Thymus (tissue), 11 donors: ENCODE measurements around the gene PKIG. TPM values are rescaled to one million over a fixed set of nuclear protein-coding genes. Genes with fewer than 3 reads are reported as not detected.
"Not testable (repeated sequence)": the region's sequence is repeated elsewhere in the genome, so short reads cannot be mapped to it uniquely, and the experiment has no call there.

Experiments
- DNase-seq, 9 donors: peaks; one replicate each; pipeline ENCODE4 v3.0.0-alpha.2; 2013; ENCODE audit warnings: low spot score in 9 of 9, low read depth in 6 of 9, missing footprints in 1 of 9
- H3K27ac ChIP-seq, 2 donors: one replicate each; pipeline ENCODE4 v1.5.1; 2013; ENCODE audit warnings: control low read depth in 1 of 2, low read depth in 1 of 2, low read length in 1 of 2, mild to moderate bottlenecking in 1 of 2, moderate library complexity in 1 of 2
- H3K27me3 ChIP-seq, 2 donors: one replicate each; pipeline ENCODE4 v1.5.1; 2013; ENCODE audit warnings: low read length in 1 of 2; ENCODE audit not compliant: control insufficient read depth in 2 of 2, insufficient read depth in 1 of 2
- H3K36me3 ChIP-seq, 2 donors: one replicate each; pipeline ENCODE4 v1.5.1; 2013; ENCODE audit warnings: low read length in 1 of 2, mild to moderate bottlenecking in 1 of 2, moderate library complexity in 1 of 2; ENCODE audit not compliant: control insufficient read depth in 2 of 2, insufficient read depth in 2 of 2
- H3K4me1 ChIP-seq, 2 donors: one replicate each; pipeline ENCODE4 v1.5.1; 2013; ENCODE audit warnings: low read length in 2 of 2; ENCODE audit not compliant: control insufficient read depth in 2 of 2, insufficient read depth in 2 of 2
- H3K4me3 ChIP-seq, 2 donors: one replicate each; pipeline ENCODE4 v1.5.1; 2013; ENCODE audit warnings: low read length in 2 of 2, control low read depth in 1 of 2, mild to moderate bottlenecking in 1 of 2
- H3K9me3 ChIP-seq, 2 donors: one replicate each; pipeline ENCODE4 v1.5.1; 2013; ENCODE audit warnings: low read length in 1 of 2, mild to moderate bottlenecking in 1 of 2; ENCODE audit not compliant: control insufficient read depth in 2 of 2, insufficient read depth in 1 of 2
- WGBS: extraction: QIAGEN DNeasy Blood & Tissue Kit; methylation state at CpG from one replicate; pipeline ENCODE4 v1.1.7; 2013; 5-methylcytosine and 5-hydroxymethylcytosine counted together
- polyA plus RNA-seq: library from polyadenylated mRNA; stranded (reverse); fragments of 200-250 nt; gene quantifications from one replicate; pipeline ENCODE4 v1.2.3, GENCODE V29; 2013
- total RNA-seq: library from RNA; stranded (reverse); fragments of 120-200 nt; gene quantifications from one replicate; pipeline ENCODE4 v1.2.4, GENCODE V29; 2013
- donor health status: healthy.

Gene PKIG
- total and polyA plus RNA-seq, 2 donors: 27.7 to 41.7 TPM

DNA sequence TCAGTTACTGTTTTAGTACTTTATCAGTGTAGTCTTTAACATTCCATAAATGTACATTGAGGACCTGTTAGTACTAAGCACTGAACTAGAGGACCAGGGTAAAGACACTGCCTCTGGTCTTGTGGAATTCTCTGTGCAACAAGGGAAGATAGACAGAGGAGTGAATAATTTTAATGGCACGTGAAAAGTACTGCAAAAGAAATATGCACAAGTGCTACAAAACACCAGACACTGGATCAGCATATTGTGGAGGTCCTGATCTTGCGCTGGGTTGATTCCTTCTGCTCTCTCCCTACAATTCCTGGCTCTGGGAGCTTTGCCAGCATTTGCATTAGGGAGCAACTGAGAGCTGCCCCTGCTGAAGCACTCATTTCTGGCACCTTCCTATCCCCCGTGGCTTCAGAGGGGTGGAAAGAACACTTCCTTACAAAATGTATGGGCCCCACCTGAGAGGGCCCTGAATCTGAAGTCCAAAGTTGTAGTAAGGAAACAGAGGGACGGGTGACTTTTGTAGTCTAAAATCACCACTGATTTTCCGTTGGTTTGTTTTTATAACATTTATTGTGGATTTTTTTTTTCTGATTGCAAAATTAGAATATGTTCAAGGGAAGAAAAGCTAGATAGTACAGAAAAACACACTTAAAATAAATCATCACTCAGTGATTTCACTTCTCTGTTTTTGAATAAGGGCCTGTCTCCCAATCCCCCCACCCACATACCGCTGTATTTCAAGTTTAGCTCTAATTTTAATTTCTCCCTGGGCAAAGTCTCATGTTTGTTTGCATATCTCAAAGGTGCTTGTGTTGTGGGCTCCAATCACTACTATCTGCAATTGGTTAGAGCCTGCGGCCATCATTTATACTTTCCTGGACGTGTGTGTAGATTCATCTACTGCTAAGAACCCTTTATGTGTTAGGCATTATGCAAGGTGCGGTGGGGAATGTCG lies 4.9 kb downstream of the PKIG start:
- Histone ChIP-seq H3K4me3 (no peak overlapping the region), H3K27ac (peak overlapping the region in 1 of 2 donors; percentile 20), H3K36me3 (peaks cover 0 to 5% of the 10 kb centered on the region in 2 donors), H3K27me3 (no peaks in the 10 kb centered on the region), H3K9me3 (no peaks in the 10 kb centered on the region), H3K4me1 (peaks cover 0 to 19% of the 10 kb centered on the region in 2 donors)
- WGBS: 96% methylated on average over 10 of the region's 10 CpGs
- DNase-seq: no peak

GRCh38 chr20:44588321-44588720 lies 5.9 kb downstream of the PKIG start:
- not testable (repeated sequence) for H3K4me3 ChIP-seq, H3K27ac ChIP-seq, H3K36me3 ChIP-seq, H3K27me3 ChIP-seq, DNase-seq, H3K9me3 ChIP-seq
- H3K4me1 ChIP-seq: peaks cover 0 to 19% of the 10 kb centered on the region in 2 donors
- WGBS: 97% methylated on average over 9 of the region's 9 CpGs

DNA sequence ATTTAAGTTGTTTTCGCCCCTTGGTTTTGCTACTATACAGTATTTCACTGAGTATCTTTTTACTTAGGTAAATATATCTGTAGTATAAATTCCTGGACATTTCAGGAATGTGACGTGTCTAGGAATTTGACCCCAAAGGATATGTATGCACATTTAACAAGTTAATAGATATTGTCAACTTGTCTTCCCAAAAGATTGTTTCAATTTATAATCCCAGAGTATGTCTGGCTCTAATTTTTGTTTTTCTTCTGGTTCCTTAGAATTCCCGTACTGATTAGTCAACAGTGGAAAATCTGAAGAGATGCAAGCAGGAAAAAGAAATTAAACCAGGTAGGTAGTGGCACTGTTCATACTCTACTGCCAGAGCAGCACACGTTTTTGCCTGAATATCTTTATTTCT lies 7.2 kb downstream of the PKIG start:
- H3K4me3 ChIP-seq: no peak overlapping the region
- no peaks in the 10 kb centered on the region for H3K27me3 ChIP-seq
- no peak for DNase-seq
- H3K9me3 ChIP-seq: no peaks in the 10 kb centered on the region
- H3K4me1 ChIP-seq: peaks cover 0 to 18% of the 10 kb centered on the region in 2 donors
- peaks cover 0 to 5% of the 10 kb centered on the region in 2 donors for H3K36me3 ChIP-seq
- WGBS: 97% methylated on average over 4 of the region's 4 CpGs
- H3K27ac ChIP-seq: no peak overlapping the region

DNA sequence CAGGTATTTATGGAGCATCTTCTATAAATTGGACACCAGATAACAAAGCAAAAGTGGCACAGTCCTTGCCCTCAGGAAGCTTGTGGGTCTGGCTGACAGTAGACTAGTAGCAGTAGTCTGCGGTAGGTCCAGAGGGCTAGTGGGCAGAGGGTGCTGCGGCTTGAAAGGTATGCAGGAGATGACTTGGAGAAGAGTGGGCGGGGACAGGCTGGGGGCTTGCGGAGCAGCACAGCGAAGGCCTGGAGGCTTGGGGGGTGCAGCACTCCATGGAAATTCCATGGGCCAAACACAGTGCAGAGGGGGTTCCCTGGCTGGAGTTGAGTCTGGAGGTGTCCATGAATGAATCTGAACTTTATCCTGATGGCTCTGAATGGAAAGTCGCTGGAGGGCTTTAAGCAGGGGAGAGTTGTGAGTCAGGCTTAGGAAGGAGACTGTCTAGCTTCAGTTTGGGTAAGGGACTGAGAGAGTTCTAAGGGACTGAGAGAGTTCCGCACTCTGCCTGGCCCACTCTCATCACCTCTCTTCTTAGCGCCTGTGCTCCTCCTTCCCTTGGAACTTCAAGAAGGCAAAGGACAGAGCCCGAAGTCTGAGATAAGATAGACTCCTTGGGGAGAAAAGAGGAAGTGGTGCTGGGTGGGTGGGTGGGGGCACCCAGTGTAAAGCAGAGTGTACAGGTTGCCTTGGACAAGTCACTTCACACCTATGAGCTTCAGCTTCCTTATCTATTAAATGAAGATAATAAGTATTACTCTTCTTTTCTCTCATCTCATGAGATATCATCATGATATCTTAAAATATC lies 8.8 kb downstream of the PKIG start:
- Histone ChIP-seq H3K36me3 (peaks cover 0 to 5% of the 10 kb centered on the region in 2 donors), H3K9me3 (no peaks in the 10 kb centered on the region), H3K4me3 (no peak overlapping the region), H3K4me1 (peaks cover 0 to 9% of the 10 kb centered on the region in 2 donors), H3K27me3 (no peaks in the 10 kb centered on the region), H3K27ac (no peak overlapping the region)
- DNase-seq: no peak
- 95% methylated on average over 9 of the region's 9 CpGs for WGBS

- no peaks in the 10 kb centered on the region for H3K9me3 ChIP-seq
- H3K36me3 ChIP-seq: peaks cover 0 to 5% of the 10 kb centered on the region in 2 donors
- WGBS: 93% methylated on average over 3 of the region's 3 CpGs
- H3K4me1 ChIP-seq: peaks cover 0 to 5% of the 10 kb centered on the region in 2 donors
- DNase-seq: no peak
- no peak overlapping the region for H3K27ac ChIP-seq
- H3K27me3 ChIP-seq: no peaks in the 10 kb centered on the region
- H3K4me3 ChIP-seq: no peak overlapping the region
Measured at GRCh38 chr20:44592366-44592765, 10.0 kb downstream of the PKIG start.

DNA sequence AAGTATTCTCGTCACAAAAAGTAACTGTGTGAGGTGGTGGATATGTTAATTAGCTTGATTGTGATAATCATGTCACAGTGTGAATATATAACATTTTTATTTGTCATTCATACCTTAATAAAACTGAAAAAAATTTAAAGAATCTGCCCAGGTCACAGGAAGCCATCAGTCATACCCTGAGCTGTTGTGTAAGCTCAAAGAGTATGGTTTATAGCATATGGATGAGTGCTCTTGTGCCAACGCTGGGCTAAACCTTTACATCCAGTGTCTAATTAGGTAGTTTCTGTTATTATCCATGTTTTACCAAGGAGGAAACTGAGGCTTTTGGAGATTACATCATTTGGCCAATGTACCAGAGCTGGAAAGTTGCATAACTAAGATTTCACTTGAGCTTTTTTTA lies 11.4 kb downstream of the PKIG start:
- Histone ChIP-seq H3K9me3 (no peaks in the 10 kb centered on the region), H3K36me3 (peaks cover 0 to 5% of the 10 kb centered on the region in 2 donors), H3K4me3 (no peak overlapping the region), H3K27ac (no peak overlapping the region), H3K4me1 (peaks cover 5 to 14% of the 10 kb centered on the region in 2 donors), H3K27me3 (no peaks in the 10 kb centered on the region)
- 94% methylated on average over 2 of the region's 2 CpGs for WGBS
- no peak for DNase-seq

DNA sequence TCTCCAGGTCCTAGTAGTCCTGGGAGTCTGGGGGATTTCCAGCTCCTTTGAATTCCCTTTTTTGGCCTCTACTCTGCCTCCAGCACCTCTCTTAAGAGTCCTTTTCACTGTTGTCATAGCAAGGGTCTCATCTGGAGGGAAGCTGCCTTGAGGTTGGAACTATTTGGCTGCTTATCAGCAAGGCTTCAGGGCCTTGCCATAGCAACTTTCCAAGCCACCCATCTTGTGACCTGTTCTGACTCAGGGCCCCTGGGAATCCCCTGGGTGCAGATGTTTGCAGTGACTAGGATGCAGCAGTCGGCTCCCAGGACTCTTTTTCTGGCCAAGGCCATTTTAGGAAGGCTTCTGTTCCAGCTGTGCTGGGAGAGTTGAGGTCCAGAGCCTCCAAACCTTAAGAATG lies 12.4 kb downstream of the PKIG start:
- H3K36me3 ChIP-seq: peaks cover 0 to 5% of the 10 kb centered on the region in 2 donors
- WGBS: 91% methylated on average over 1 of the region's 1 CpG
- peaks cover 5 to 19% of the 10 kb centered on the region in 2 donors for H3K4me1 ChIP-seq
- no peaks in the 10 kb centered on the region for H3K9me3 ChIP-seq
- H3K27ac ChIP-seq: peak overlapping the region in 1 of 2 donors; percentile 55
- DNase-seq: no peak
- H3K27me3 ChIP-seq: no peaks in the 10 kb centered on the region
- H3K4me3 ChIP-seq: no peak overlapping the region

- DNase-seq: no peak
- Histone ChIP-seq H3K9me3 (no peaks in the 10 kb centered on the region), H3K4me3 (no peak overlapping the region), H3K36me3 (no peaks in the 10 kb centered on the region), H3K4me1 (peaks cover 5 to 32% of the 10 kb centered on the region in 2 donors), H3K27ac (no peak overlapping the region), H3K27me3 (no peaks in the 10 kb centered on the region)
- 94% methylated on average over 4 of the region's 4 CpGs for WGBS
Measured at GRCh38 chr20:44596010-44596409, 13.6 kb downstream of the PKIG start.

DNA sequence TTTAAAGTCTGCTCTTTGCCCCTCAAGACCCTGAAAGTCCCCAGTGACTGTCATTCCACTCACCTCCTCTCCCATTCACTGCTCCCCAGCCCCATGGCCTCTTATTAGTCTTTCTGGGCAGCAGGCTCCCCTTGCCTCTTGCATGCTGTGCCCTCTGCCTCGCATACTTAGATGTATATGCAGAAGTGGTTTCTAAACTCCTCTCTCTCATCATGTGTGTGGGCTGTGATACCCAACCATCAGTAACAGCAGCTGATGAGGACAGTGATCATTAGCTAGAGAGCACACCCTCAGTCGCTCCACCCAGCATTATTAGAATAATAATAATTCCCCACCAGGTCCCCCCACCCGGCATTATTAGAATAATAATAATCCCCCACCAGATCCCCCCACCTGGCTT lies 14.5 kb downstream of the PKIG start:
- H3K4me1 ChIP-seq: peaks cover 8 to 39% of the 10 kb centered on the region in 2 donors
- WGBS: 96% methylated on average over 3 of the region's 3 CpGs
- no peak overlapping the region for H3K27ac ChIP-seq
- no peaks in the 10 kb centered on the region for H3K36me3 ChIP-seq
- H3K9me3 ChIP-seq: no peaks in the 10 kb centered on the region
- DNase-seq: no peak
- H3K4me3 ChIP-seq: no peak overlapping the region
- no peaks in the 10 kb centered on the region for H3K27me3 ChIP-seq
